ENCODE results near the gene CRTAC1. TPM values are rescaled to one million over a fixed set of nuclear protein-coding genes. Genes with fewer than 3 reads are reported as not detected.

Gene CRTAC1
- total and polyA plus RNA-seq, 10 of the 15 experiments (the other 5 are each of a cell fraction or from before 2014, with no cell fraction given): 0.10 TPM; not detected in 9

DNA sequence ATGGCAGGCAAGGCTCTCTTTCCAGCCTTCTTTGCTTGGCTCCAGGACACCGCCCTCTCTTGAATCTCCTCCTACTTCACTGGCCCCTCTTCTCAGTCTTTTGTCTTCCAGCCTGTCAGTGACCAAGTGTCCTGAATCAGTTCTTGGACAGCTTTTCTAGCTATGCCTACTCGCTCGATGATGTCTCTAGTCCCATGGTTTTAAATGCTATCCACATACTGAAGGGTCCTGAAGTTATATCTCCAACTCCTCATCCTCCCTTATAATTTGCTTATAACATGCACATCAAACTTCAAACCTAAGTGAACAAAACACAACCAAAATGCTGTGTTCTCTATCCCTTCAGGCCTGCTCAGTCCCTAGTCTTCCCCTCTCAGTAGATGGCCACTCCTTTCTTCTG is 185.7 kb downstream of the CRTAC1 start:
- BruUV-seq (replicated peaks): no TSS peak
- Histone ChIP-seq H3K4me3 (no peak overlapping the region), H3K27ac (ENCODE audit: control insufficient read depth, insufficient read depth) (no peak overlapping the region), H4K20me1 (ENCODE audit: control insufficient read depth, insufficient read depth) (no peaks in the 10 kb centered on the region), H3K9me3 (replicated peaks; ENCODE audit: control insufficient read depth, insufficient read depth, low read length) (no peaks in the 10 kb centered on the region), H3K9ac (ENCODE audit: control insufficient read depth, insufficient read depth, low read length) (no peak overlapping the region), H3K79me2 (ENCODE audit: control insufficient read depth, insufficient read depth, low read length) (no peaks in the 10 kb centered on the region), H3K36me3 (ENCODE audit: control insufficient read depth in 2 of 2, insufficient read depth in 2 of 2, low read length in 1 of 2) (no peaks in the 10 kb centered on the region), H3K27me3 (replicated peaks in 1 of 2; ENCODE audit: control insufficient read depth in 2 of 2, insufficient read depth in 2 of 2, low read length in 1 of 2) (peaks cover 0 to 4% of the 10 kb centered on the region in 2 experiments; a peak in 2 of 4 replicates), H3K4me1 (ENCODE audit: control insufficient read depth, insufficient read depth, low read length) (no peaks in the 10 kb centered on the region), H2AFZ (ENCODE audit: control insufficient read depth, low read depth, low read length) (no peak overlapping the region), H3K4me2 (ENCODE audit: control insufficient read depth, insufficient read depth) (no peak overlapping the region)
- no peak for TF ChIP-seq NRF1 (conservative IDR thresholded peaks at IDR 0.05; ENCODE audit: low read depth, low read length)
- TF ChIP-seq HDAC6 (IDR thresholded peaks at IDR 0.05; ENCODE audit: unreplicated experiment): no peak
- no peak for TF ChIP-seq NFYB (IDR thresholded peaks at IDR 0.05; ENCODE audit: insufficient read depth, low read depth, low read length)
- TF ChIP-seq IRF5 (IDR thresholded peaks at IDR 0.05; ENCODE audit: borderline replicate concordance): no peak
- no peak for TF ChIP-seq ZBED1 (IDR thresholded peaks at IDR 0.05; ENCODE audit: borderline replicate concordance)
- TF ChIP-seq MYB (IDR thresholded peaks at IDR 0.05; ENCODE audit: borderline replicate concordance, low read depth, low read length): no peak
- TF ChIP-seq GABPA (IDR thresholded peaks at IDR 0.05; ENCODE audit: low read depth): no peak
- no peak for TF ChIP-seq NKRF (conservative IDR thresholded peaks at IDR 0.05)
- TF ChIP-seq BRCA1 (IDR thresholded peaks at IDR 0.05; ENCODE audit: low read depth, low read length): no peak
- TF ChIP-seq, protein P1, sequence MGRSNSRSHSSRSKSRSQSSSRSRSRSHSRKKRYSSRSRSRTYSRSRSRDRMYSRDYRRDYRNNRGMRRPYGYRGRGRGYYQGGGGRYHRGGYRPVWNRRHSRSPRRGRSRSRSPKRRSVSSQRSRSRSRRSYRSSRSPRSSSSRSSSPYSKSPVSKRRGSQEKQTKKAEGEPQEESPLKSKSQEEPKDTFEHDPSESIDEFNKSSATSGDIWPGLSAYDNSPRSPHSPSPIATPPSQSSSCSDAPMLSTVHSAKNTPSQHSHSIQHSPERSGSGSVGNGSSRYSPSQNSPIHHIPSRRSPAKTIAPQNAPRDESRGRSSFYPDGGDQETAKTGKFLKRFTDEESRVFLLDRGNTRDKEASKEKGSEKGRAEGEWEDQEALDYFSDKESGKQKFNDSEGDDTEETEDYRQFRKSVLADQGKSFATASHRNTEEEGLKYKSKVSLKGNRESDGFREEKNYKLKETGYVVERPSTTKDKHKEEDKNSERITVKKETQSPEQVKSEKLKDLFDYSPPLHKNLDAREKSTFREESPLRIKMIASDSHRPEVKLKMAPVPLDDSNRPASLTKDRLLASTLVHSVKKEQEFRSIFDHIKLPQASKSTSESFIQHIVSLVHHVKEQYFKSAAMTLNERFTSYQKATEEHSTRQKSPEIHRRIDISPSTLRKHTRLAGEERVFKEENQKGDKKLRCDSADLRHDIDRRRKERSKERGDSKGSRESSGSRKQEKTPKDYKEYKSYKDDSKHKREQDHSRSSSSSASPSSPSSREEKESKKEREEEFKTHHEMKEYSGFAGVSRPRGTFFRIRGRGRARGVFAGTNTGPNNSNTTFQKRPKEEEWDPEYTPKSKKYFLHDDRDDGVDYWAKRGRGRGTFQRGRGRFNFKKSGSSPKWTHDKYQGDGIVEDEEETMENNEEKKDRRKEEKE (IDR thresholded peaks at IDR 0.05): no peak
- TF ChIP-seq ZSCAN29 (IDR thresholded peaks at IDR 0.05): no peak
- TF ChIP-seq REST (IDR thresholded peaks at IDR 0.05; ENCODE audit: low read depth, low read length): no peak
- no peak for TF ChIP-seq FOS (IDR thresholded peaks at IDR 0.05; ENCODE audit: borderline replicate concordance, extremely low read depth, insufficient read length)
- DNase-seq (ENCODE audit: low read depth, low spot score) (no peak), FAIRE-seq (no peak), ATAC-seq (no peak)
- intact Hi-C loops (cut with micrococcal nuclease; ENCODE audit: unreplicated experiment) (no loop called here), in situ Hi-C loops (cut with MboI) (no loop called here)
- ChIA-PET POLR2A (no interaction called here), CTCF (no interaction called here), RAD21 (ENCODE audit: unreplicated experiment) (no interaction called here), SMC1A (ENCODE audit: uncharacterized antibody, unreplicated experiment) (no interaction called here)
- WGBS (ENCODE audit: insufficient coverage, insufficient replicate concordance, low lambda C conversion rate, missing lambda C conversion rate): 77% methylated on average over 3 of the region's 3 CpGs

Data from GM12878 (cell line).